Measurements from ENCODE around the gene KCNK10.

GRCh38 chr14:88201851-88202250 is 121.2 kb downstream of the KCNK10 start:
- TF ChIP-seq ZFX (IDR thresholded peaks at IDR 0.05): no peak
- TF ChIP-seq CTCF (conservative IDR thresholded peaks at IDR 0.05): no peak
